GM23338 (cell line): ENCODE data around the gene BRD3. TPM values are rescaled to one million over a fixed set of nuclear protein-coding genes. Genes with fewer than 3 reads are reported as not detected.

ENCODE experiments used
- ATAC-seq: fragments of 200-7000 bp; cut with Tn5 transposase; 3 replicates; pipeline ENCODE4 v1.9.1; 2020
- DNase-seq: peaks from one replicate; pipeline ENCODE4 v3.0.0-alpha.2; 2015; ENCODE audit warnings: low spot score
- H2AFZ ChIP-seq: fragments of 200-600 bp; sonication (generic); 2 replicates; pipeline ENCODE4 v1.8.0; 2016; ENCODE audit warnings: antibody characterized with exemption, mild to moderate bottlenecking, moderate library complexity
- H3F3A ChIP-seq: fragments of 200-600 bp; sonication (generic); replicated peaks from 2 replicates; pipeline ENCODE4 v1.8.0; 2017; ENCODE audit warnings: antibody characterized with exemption, mixed run types, low read depth
- H3K27ac ChIP-seq: fragments of 200-600 bp; sonication (generic); 2 replicates; pipeline ENCODE4 v1.6.1; 2016; ENCODE audit warnings: low read depth
- H3K27me3 ChIP-seq: fragments of 200-600 bp; sonication (generic); 2 replicates; pipeline ENCODE4 v1.8.0; 2016; ENCODE audit warnings: mild to moderate bottlenecking, mixed run types, moderate library complexity; ENCODE audit not compliant: insufficient read depth
- H3K36me3 ChIP-seq: fragments of 200-600 bp; sonication (generic); 2 replicates; pipeline ENCODE4 v1.8.0; 2016; ENCODE audit warnings: mild to moderate bottlenecking; ENCODE audit not compliant: insufficient read depth
- H3K4me1 ChIP-seq: fragments of 200-600 bp; sonication (generic); 2 replicates; pipeline ENCODE4 v1.8.0; 2016; ENCODE audit warnings: mild to moderate bottlenecking, moderate library complexity; ENCODE audit not compliant: insufficient read depth
- H3K4me2 ChIP-seq: fragments of 200-600 bp; sonication (generic); 2 replicates; pipeline ENCODE4 v1.7.1; 2017; ENCODE audit warnings: mixed run types
- H3K4me3 ChIP-seq: fragments of 200-600 bp; sonication (generic); 2 replicates; pipeline ENCODE4 v1.6.1; 2016; ENCODE audit warnings: mixed run types
- H3K79me2 ChIP-seq: fragments of 200-600 bp; sonication (generic); replicated peaks from 2 replicates; pipeline ENCODE4 v1.8.0; 2017; ENCODE audit warnings: mild to moderate bottlenecking; ENCODE audit not compliant: insufficient read depth
- H3K9me2 ChIP-seq: fragments of 200-600 bp; sonication (generic); 2 replicates; pipeline ENCODE4 v1.8.0; 2017; ENCODE audit not compliant: insufficient read depth
- H4K20me1 ChIP-seq: fragments of 200-600 bp; sonication (generic); replicated peaks from 2 replicates; pipeline ENCODE4 v1.8.0; 2017; ENCODE audit warnings: mild to moderate bottlenecking; ENCODE audit not compliant: insufficient read depth
- H3K27ac Mint-ChIP-seq: 2 replicates; pipeline ENCODE4 v1.8.0; 2020; ENCODE audit warnings: inconsistent platforms, mild to moderate bottlenecking, moderate library complexity, mixed read lengths
- H3K27me3 Mint-ChIP-seq: 3 replicates; pipeline ENCODE4 v1.8.0; 2022; ENCODE audit warnings: low read depth, mild to moderate bottlenecking, moderate library complexity, mixed read lengths, inconsistent platforms; ENCODE audit not compliant: insufficient read depth, poor library complexity
- H3K36me3 Mint-ChIP-seq: 3 replicates; pipeline ENCODE4 v1.8.0; 2021; ENCODE audit warnings: low read depth, mild to moderate bottlenecking, inconsistent platforms, moderate library complexity, mixed read lengths
- H3K4me1 Mint-ChIP-seq: 3 replicates; pipeline ENCODE4 v1.8.0; 2020; ENCODE audit warnings: mild to moderate bottlenecking, inconsistent platforms, mixed read lengths
- H3K4me3 Mint-ChIP-seq: 3 replicates; pipeline ENCODE4 v1.8.0; 2021; ENCODE audit warnings: moderate library complexity, mild to moderate bottlenecking, inconsistent platforms, mixed read lengths
- H3K9me3 Mint-ChIP-seq: 3 replicates; pipeline ENCODE4 v1.8.0; 2020; ENCODE audit warnings: moderate library complexity, mild to moderate bottlenecking, inconsistent platforms, mixed read lengths
- CREB1 ChIP-seq: fragments of 250-450 bp; sonication (Bioruptor Pico); IDR thresholded peaks from 2 replicates; pipeline ENCODE4 v1.5.0; 2020; ENCODE audit warnings: low read depth, mild to moderate bottlenecking, moderate library complexity
- CTCF ChIP-seq, 2 experiments: fragments of 200-600 bp in 1 of 2; sonication (generic) in 1 of 2; conservative IDR thresholded peaks; 2 replicates each; pipeline versions ENCODE4 v1.5.1 to v1.6.1; 2016 to 2017; ENCODE audit warnings: antibody characterized with exemption in 2 of 2, low read depth in 2 of 2, mild to moderate bottlenecking in 2 of 2, moderate library complexity in 1 of 2
- ETS1 ChIP-seq: IDR thresholded peaks from 2 replicates; pipeline ENCODE4 v1.6.1; 2016; ENCODE audit warnings: antibody characterized with exemption
- EZH2 ChIP-seq: fragments of 200-600 bp; sonication (generic); IDR thresholded peaks from one replicate; pipeline ENCODE4 v1.8.0; 2017; ENCODE audit warnings: antibody characterized with exemption, mild to moderate bottlenecking, low read depth; ENCODE audit not compliant: unreplicated experiment
- EZH2phosphoT487 ChIP-seq: fragments of 200-600 bp; sonication (generic); IDR thresholded peaks from one replicate; pipeline ENCODE4 v1.8.1; 2018; ENCODE audit warnings: antibody characterized with exemption; ENCODE audit not compliant: unreplicated experiment
- JUNB ChIP-seq: IDR thresholded peaks from one replicate; pipeline ENCODE4 v1.6.1; 2016; ENCODE audit warnings: antibody characterized with exemption; ENCODE audit not compliant: unreplicated experiment
- NANOG ChIP-seq: IDR thresholded peaks from 2 replicates; pipeline ENCODE4 v1.6.1; 2016; ENCODE audit warnings: antibody characterized with exemption, borderline replicate concordance
- POLR2AphosphoS5 ChIP-seq: IDR thresholded peaks from 2 replicates; pipeline ENCODE4 v1.6.1; 2016; ENCODE audit warnings: antibody characterized with exemption, low read depth
- REST ChIP-seq: IDR thresholded peaks from one replicate; pipeline ENCODE4 v1.6.1; 2018; ENCODE audit warnings: antibody characterized with exemption; ENCODE audit not compliant: unreplicated experiment
- STAT1 ChIP-seq: IDR thresholded peaks from one replicate; pipeline ENCODE4 v1.6.1; 2016; ENCODE audit warnings: antibody characterized with exemption; ENCODE audit not compliant: unreplicated experiment
- ZNF114 ChIP-seq: fragments of 250-450 bp; sonication (Bioruptor Pico); IDR thresholded peaks from 2 replicates; pipeline ENCODE4 v1.5.0; 2020; ENCODE audit warnings: mild to moderate bottlenecking, moderate library complexity
- ZNF331 ChIP-seq: fragments of 250-450 bp; sonication (Bioruptor Pico); IDR thresholded peaks from 2 replicates; pipeline ENCODE4 v1.5.0; 2020; ENCODE audit warnings: low read depth, mild to moderate bottlenecking, moderate library complexity
- ZNF462 ChIP-seq: fragments of 250-450 bp; sonication (Bioruptor Pico); IDR thresholded peaks from 2 replicates; pipeline ENCODE4 v1.5.0; 2020; ENCODE audit warnings: mild to moderate bottlenecking, moderate library complexity
- polyA plus RNA-seq: library from polyadenylated mRNA; unstranded; fragments of >200 nt; fragmentation: Nextera tagmentation; extraction: Ambion mirVana; gene quantifications from 2 replicates; pipeline ENCODE4 v1.2.1, GENCODE V29; 2016
- total RNA-seq: library from RNA; depleted of rRNA; stranded (reverse); fragments of >200 nt; shearing (Covaris generic); gene quantifications from 2 replicates; pipeline ENCODE4 v1.2.3, GENCODE V29; 2014

BRD3 gene
- total and polyA plus RNA-seq, 2 experiments from 2014 or later: 46.0 to 88.0 TPM

- DNase-seq: no peak
- Histone ChIP-seq H4K20me1 (no peaks in the 10 kb centered on the region), H3F3A (no peaks in the 10 kb centered on the region), H3K4me2 (no peak overlapping the region), H3K4me3 (no peak overlapping the region), H3K27ac (no peak overlapping the region), H3K79me2 (no peaks in the 10 kb centered on the region), H3K36me3 (no peaks in the 10 kb centered on the region), H2AFZ (no peak overlapping the region), H3K9me2 (no peaks in the 10 kb centered on the region), H3K4me1 (no peaks in the 10 kb centered on the region), H3K27me3 (no peaks in the 10 kb centered on the region)
- no peak for ATAC-seq
- TF ChIP-seq ZNF462: no peak
- TF ChIP-seq CREB1: no peak
- TF ChIP-seq EZH2: no peak
- TF ChIP-seq STAT1: no peak
- TF ChIP-seq JUNB: no peak
- no peak for TF ChIP-seq REST
- no peak for TF ChIP-seq CTCF (conservative IDR thresholded peaks at IDR 0.05; ENCODE audit: low read depth in 2 of 2)
- no peak for TF ChIP-seq EZH2phosphoT487
- TF ChIP-seq ETS1: no peak
- TF ChIP-seq ZNF114 (CRISPR knock-in tag): no peak
- TF ChIP-seq POLR2AphosphoS5: no peak
- no peak for TF ChIP-seq ZNF331
- no peak for TF ChIP-seq NANOG
- Mint-ChIP-seq H3K36me3 (peaks cover 4% of the 10 kb centered on the region; the same call in 1 of the 3 replicates), H3K27ac (no peak overlapping the region), H3K4me1 (no peaks in the 10 kb centered on the region), H3K9me3 (peaks cover 42% of the 10 kb centered on the region), H3K27me3 (peaks cover 16% of the 10 kb centered on the region), H3K4me3 (no peak overlapping the region)
Measured at GRCh38 chr9:134103391-134103998, 35.7 kb upstream of the BRD3 start.
